CD4-positive, alpha-beta T cell treated with Interleukin-6 for 4 hours (primary cell): ENCODE data around the gene MVB12A.

ENCODE experiments used
- DNase-seq: peaks from one replicate; pipeline ENCODE4 v3.0.0-alpha.2; 2020; ENCODE audit warnings: mixed read lengths

The MVB12A gene

DNA sequence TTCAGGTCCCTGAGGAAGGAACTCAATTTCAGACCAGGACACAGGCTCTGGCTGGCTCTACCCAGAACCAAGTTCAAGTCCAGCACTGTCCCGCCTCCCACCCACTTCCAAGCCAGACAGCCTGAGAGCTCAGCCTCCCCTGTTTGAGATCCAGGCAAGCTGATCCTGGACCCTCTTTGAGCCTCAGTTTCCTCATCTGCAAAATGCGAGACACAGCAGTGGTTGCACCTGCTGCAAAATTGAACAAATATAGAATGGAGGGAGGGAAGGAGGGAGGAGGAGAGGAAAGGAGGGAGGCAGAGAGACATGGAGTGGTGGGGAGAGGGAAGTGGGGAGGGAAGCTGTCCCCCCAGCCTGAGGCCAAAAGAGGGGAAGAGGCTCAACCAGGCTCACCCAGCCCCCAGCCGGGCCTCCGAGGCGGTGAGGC is 27.9 kb downstream of the MVB12A start:
- no peak for DNase-seq

DNA sequence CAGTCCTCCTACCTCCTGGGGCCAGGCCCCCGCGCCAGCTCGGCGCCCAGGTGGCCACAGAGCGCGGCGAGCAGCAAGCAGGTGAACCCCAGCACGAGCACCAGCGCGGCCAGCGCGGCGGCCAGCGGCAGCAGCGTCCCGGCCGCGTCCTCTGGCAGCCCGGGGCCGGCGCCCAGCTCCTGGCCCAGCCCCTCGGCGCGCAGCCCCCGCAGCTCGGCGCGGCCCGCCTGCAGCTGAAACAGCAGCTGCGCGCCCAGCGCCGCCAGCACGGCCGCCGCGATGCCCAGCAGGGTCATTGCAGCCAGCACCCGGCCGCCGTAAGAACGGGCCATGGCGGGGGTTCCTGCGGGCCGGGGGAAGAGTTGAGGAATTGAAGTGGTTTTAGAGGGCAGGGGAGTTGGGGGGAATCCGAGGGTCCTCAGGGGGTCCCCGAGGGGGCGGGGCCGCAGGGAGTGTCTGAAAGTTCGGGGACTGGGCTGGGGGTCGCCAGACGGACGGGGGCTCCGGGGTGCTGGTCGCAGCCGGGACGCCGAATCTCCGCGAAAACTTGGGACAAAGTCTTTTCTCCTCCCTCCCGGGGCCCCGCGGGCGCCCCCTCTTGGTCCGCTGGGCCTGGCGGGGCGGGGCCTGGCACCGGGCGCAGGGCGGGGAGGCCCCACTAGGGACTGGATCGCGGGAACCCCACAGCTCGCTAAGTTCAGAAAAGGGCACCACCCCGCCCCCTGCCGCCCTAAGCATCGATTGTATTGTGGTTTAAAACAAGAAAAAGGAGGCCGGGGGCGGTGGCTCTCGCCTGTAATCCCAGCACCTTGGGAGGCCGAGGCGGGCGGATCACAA is 28.5 kb downstream of the MVB12A start, which contains the start of gene TMEM221:
Gene TMEM221, minus strand, starts transcription at position 538 of the 837 bp plus-strand sequence. Its CDS starts 206 bp downstream, at position 332.
- peak; percentile 74 for DNase-seq

DNA sequence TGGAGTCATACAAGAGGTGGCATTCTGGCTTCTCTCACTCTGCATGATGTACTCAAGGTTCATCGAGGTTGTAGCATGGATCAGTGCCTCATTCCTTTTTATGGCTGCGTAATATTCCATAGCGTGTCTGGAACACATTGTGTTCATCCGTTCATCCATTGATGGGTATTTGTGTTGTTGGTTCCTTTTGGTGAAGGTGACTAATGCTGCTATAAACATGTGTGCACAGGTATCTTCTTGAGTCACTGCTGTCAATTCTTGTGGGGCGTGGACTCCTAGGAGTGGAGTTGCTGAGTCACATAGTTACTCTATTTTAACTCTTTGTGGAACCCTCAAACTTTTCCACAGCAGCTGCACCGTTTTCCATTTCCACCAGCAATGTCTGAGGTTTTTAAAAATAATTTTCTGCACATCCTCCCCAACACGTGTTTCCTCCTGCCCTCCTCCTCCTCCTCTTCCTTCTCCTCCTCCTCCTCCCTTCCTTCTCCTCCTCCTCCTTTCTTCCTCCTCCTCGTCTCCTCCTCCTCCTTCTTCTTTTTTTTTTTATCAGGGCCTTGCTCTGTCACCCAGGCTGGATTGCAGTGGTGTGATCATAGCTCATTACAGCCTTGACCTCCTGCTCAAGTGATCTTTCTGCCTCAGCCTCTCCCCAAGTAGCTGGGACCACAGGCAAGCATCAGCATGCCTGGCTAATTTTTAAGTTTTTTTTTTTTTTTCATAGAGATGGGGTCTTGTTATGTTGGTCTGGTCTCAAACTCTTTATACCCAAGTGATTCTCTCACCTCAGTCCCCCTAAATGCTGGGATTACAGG is 30.6 kb downstream of the MVB12A start:
- peak; percentile 48 for DNase-seq

DNA sequence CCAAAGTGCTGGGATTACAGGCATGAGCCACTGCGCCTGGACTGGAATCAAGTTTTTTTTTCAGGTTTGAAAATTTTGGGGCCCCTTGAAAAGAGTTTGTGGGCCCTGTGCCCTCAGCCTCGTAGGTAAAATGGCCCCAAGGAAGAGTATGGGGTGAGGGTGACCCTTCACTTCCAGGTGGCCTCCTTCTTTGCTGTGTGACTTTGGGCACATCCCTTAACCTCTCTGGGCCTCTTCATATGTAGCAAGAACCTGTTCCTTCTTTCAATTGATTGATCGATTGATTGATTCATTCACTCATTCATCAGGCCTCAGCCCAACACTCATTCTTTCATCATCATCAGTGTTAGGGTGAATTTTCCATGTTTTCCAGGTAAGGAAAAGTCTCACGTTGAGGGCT is 32.0 kb downstream of the MVB12A start:
- DNase-seq = no peak

DNA sequence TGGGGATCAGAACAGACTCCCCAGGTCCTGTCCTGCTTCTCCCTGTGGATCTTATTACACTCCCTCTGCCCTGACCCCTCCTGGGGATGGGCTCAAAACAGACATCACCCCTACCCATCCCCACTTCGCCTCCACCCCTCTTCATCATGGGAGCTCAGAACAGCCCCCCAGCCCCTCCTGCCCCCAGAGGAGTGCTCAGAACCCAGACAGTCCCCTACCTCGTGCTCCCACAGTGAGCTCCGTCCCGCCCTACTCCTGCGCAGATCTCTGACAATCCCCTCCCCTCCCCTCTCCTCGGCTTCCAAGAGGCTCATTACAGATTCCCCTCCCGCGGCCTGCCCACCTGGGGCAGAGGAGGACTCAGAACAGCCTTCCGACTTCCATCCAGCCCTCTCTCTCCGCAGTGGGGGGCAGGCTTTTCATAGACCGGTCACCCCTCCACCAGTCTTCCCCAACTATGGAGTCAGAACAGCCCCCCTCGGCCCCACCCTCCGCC is 34.8 kb downstream of the MVB12A start:
- no peak for DNase-seq

DNA sequence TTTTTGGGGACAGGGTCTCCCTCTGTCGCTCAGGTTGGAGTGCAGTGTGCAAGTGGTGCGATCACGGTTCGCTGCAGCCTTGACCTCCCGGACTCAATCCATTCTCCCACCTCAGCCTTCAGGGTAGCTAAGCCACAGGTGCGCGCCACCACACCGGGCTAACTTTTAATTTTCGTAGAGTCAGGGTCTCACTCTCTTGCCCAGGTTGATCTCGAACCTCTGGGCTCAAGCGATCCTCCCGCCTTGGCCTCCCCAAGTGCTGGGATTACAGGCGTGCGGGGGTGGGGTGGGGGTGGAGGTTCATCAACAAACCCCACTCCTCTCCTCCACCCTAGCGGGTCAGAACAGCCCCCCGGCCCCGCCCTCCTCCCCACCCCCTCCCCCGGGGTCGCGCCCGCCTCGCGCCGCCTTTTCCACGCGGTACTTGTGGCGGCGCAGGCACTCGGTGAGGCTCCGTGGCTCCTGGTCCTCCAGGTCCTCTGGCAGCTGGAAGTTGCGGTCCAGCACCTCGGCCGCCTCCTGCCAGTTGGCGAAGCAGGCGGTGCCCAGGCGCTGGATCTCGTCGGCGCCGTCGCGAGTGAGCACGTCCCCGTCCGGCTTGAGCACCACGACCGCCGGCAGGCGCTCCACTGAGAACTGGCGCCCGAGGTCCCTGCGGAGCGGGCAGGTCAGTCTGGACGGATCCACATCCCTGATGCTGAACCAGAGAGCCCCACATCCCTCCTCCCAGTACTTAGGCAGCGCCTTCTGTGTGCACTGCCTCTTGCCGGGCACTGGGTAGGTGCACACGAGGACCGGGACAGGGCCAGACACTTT is 35.7 kb downstream of the MVB12A start:
- no peak for DNase-seq

DNA sequence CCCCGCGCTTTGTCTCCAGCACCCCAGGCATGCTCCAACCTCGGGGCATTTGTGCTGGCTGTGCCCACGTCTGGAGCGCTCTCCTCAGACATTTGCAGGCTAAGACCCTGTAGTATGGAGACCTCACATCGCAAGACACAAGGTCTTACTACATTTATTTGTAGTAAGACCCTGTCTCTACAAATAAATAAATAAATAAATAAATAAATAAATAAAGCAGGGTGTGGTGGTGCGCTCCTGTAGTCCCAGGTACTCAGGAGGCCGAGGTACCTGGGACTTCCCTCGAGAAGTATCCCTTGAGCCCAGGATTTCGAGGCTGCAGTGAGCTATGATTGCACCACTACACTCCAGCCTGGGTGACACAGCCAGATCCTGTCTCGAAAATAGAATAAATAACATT is 36.3 kb downstream of the MVB12A start:
- no peak for DNase-seq

DNA sequence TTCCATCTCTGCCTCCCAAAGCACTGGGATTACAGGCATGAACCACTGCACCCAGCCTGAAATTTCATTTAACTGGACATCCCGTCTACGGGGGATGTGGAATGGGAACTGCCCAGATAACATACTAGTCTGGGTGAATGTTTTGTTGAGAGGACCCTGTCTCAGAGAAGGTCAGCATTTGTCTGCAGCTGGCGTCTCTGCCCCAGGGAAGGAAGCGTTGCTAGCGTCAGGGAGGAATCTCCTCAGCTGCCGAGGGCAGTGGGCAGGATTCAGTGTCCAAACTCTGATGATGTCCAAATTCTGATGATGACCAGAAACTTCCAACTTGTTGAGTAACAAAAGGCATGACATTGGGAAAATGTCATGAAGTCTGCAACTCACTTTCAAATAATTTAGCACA is 37.8 kb downstream of the MVB12A start:
- DNase-seq = no peak

DNA sequence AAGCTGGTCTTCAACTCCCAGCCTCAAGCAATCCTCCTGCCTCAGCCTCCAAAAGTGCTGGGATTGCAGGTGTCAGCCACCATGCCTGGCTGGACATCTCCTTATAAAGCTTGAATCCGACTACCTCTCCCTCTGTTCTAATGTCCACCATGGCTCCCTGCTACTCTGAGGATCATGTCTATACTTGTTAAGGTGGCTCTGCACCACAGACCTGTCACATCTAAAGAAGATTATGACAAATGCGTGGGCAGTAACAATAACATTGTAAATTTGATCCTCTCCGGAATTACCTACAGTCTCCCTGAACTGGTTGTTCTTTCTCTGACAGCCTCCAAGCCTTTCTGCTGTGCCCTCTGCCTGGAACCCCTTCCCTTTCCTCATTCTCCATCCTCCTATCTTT is 39.1 kb downstream of the MVB12A start:
- no peak for DNase-seq

DNA sequence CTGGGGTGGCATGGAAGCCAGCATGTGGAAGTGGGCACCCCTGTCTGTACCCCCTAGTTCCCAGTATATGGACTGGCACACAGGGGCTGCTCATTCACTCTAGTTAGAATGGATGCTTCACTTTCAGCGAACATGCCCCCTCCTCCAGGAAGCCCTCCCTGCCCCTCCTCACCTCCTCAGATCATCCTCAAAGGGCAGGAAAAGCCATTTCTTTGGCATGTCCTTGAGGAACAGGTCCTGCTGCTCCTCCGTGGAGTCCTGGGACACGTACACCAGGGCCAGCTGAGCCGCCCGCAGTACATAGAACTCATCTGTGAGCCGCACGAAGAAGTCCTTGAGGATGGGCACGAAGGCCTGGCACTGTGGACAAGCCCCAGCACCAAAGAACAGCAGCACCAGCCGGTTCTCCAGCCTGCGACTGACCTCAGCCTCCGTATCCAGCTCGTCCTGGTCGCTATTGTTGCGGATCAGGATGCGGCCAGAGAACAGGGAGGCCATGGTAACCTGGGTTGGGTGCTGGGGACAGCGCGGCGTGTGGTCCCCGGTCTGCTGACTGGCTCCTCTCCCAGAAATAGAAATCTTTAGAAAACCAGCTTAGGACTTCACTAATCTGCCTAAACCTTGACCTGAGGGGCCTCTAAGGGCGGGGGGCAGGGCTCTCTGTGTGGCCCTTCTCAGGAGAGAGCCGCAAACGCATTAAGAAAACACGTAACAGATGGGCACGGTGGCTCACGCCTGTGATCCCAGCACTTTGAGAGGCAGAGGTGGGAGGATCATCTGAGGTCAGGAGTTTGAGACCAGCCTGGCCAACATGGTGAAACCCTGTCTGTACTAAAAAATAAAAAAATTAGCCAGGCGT is 40.8 kb downstream of the MVB12A start, which contains the start of gene NXNL1:
Gene NXNL1, minus strand, starts transcription at position 555 of the 859 bp plus-strand sequence. Its CDS starts 57 bp downstream, at position 498.
- no peak for DNase-seq

DNA sequence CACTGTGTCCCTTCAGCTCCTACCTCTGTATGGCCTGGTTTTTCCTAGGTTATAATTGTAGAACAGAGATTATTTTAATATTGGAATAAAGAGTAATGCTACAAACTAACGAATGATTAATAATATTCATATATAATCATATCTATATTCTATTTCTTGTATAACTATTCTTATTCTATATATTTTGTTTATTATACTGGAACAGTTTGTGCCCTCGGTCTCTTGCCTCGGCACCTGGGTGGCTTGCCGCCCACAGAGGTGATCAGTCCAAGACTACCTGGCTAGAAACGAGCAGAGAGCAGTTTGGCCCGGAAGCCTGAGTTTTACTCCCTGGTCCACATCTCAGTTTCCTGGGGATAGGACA is 46.6 kb downstream of the MVB12A start:
- no peak for DNase-seq

DNA sequence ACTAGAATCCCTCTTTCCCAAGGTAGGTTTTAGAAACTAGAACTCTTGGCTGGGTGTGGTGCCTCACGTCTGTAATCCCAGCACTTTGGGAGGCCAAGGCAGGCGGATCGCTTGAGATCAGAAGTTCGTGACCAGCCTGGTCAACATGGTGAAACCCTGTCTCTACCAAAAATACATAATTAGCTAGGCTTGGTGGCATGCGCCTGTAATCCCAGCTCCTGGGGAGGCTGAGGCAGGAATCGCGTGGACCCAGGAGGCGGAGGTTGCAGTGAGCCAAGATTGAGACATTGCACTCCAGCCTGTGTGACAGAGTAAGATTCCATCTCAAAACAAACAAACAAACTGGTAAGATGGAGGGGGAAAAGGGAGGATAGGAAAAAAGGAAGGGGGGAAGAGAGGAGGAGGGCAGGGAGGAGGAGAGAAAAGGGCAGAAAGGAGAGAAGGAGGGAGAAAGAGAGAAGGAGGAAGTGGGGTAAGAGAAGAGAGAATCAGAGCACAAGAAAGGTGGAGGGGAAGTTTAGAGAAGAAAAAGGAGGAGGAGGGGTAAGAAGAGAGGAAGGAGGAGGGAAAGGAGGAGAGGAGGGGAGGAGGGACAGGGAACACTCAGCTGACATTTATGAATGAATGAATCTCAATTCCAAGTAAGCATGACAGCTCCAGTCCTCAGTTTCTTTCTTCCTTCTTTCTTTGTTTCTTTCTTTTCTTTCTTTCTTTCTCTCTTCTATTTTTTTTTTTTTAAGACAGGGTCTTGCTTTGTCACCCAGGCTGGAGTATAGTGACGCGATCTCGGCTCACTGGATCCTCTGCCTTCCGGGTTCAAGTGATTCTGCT is 47.8 kb downstream of the MVB12A start:
- DNase-seq = no peak

DNA sequence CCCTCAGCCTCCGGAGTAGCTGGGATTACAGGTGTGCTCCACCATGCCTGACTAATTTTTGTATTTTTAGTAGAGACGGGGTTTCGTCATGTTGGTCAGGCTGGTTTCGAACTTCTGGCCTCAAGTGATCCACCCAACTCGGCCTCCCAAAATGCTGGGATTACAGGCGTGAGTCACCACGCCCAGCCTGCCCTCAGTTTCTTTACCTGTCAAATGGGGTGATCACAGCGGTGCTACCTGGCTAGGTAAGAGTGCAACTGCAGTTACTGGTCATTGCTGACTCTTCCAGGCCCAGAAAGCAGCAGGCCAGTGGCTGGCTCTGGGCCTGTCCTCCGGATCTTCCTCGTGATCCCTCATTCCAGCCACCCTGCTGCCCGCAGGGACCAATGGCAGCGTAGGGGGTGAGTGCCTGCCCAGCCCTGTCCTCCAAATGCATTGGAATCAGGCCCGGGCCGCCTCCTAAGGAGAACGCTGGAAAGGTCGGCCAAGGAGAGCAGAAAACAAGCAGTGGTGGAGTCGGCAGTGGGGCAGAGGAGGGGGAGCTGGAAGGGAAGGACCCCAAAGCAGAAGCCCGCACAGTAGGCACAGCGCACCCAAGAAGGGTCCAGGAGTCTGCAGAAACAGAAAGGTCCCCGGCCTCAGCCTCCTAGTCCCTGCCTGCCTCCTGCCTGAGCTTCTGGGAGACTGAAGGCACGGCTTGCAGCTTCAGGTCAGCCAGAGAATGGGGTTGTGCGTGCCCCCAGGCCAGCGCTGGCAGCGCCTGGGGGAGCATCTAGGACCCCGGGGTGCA is 48.6 kb downstream of the MVB12A start:
- DNase-seq = no peak

DNA sequence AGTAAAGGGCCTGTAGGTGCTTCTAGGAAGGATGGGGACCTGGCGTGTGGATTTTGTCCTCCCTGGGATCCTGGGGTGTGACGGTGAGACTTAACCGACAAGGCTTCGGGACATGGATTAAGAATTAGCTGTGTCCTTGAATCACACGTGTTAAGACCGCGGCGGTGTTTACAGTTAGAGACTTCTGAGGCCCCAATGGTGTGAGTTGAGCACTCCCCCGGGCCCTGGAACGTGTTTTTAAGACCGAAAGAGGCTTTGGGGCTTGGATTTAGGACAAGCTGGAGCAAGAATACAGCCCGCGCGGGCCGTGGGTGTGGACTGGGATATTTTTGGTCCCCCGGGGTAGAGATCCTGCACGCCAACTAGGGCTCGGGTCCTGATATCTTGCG is 49.2 kb downstream of the MVB12A start:
- no peak for DNase-seq

DNA sequence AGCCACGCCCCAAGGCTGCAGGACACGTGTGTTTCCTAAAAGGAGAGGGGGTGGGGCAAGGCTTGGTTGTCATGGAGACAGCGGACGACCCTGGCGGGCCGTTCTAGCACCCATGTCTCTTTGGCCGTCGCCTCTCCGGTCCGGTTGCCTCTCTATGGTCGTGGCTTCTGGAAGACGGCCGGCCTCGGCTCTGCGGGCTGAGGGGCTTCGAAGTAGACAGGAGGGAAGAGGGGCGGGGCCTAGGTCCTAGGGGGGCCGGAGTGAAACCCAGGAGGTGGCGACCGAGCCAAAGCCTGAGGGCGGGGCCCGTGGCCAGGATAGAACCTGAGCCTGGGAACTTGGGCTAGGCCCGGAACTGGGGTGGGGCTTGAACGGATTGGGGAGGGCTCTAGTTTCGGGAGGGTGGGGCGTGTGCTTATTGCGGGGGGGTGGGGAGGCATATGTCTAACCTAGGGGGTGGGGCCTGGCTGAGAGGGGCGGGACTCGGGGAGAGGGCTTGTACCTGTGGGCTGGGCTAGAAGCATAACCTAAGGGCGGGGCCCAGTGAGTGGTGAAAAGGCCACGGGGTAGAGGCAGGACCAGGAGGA is 49.7 kb downstream of the MVB12A start:
- peak; percentile 99 for DNase-seq

DNA sequence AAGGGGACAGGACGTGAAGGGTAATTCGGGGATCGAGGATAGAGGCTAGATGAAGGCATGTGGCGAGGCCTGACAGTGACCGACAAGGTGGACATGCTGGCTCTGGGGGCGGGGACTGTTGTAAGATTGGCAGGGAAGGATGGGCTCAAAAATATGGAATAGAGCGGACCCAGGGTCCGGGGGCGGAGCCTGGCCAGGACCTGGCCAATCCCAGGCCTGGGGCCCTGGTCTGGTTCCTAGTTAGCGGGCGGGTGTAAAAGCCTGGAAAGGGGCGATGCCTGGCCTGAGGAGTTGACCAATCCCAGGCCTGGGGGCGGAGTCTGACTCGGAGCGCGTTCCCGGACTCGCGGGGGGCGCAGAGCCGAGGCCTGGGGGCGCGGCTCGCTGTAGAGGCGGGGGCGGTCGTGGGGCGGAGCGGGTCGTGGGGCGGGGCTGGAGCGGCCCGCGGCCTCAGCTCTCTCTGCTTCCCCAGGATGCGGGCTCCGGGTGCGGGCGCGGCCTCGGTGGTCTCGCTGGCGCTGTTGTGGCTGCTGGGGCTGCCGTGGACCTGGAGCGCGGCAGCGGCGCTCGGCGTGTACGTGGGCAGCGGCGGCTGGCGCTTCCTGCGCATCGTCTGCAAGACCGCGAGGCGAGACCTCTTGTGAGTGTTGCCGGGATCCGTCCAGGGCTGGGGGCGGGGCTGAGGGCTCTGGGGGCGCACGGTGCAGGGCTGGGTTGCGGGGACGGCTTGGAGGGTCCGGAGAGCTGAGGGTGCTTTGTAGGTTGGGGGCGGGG is 50.4 kb downstream of the MVB12A start, which contains the start of gene SLC27A1:
Gene SLC27A1, plus strand, starts transcription at position 457 of the 774 bp plus-strand sequence. Its CDS starts 17 bp downstream, at position 474.
- peak; percentile 96 for DNase-seq

DNA sequence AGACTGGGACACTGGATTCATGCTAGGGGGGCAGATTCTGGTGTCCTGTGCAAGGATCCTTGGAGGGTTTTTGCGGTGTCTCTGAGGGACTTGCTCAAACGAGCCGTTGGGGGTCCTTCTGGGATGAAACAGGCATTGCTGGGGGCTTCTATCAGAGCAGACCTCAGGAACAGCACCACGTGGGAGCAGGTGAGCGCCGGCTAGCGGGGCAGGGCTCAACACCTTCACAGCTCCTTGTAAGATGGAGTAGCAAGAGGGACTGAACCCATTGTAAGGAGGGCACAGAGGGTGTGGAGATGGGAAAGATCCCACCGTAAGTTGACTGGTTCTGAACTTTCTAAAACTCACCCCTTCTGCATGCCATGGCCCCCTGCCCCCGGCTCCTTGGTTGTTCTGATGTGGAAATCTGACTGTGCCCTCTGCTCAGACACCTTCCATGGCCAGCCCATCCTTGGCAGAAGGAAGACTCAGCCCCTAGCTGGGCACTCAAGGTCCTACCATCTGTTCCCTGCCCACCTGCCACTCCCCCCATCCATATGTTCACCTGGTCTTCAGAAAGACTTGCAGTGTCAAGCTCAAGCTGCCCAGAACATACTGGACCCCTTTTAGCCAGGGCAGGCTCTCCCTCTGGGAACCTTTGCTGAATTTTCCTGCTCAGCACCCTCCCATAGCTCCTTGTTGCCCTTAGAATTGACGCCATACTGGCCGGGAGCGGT is 51.7 kb downstream of the MVB12A start:
- DNase-seq = no peak

DNA sequence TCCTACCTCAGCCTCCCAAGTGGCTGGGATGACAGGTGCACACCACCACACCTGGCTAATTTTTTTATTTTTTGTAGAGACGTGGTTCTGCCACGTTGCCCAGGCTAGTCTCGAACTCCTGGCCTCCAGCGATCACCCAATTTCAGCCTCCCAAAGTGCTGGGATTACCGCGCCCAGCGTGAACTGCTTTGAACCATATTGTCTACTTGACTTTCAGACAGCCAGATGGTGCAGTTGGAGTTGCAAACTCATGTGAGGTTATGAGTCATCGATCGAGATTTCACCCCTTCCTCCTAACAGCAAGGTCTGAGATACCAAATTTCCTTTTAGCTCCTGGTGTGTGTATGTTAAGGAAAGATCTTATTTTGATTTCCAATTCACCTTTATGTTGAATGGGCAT is 53.2 kb downstream of the MVB12A start:
- DNase-seq = peak; percentile 39
